ENCODE measurements around the gene TCEAL9. TPM values are rescaled to one million over a fixed set of nuclear protein-coding genes. Genes with fewer than 3 reads are reported as not detected.

TCEAL9 gene
- polyA plus RNA-seq, 1 experiment = 15.7 TPM

- TF ChIP-seq CTCF (IDR thresholded peaks at IDR 0.05; ENCODE audit: insufficient read depth, low read depth, low read length) = no peak
- ChIA-PET CTCF (no interaction called here), POLR2A (no interaction called here)
- Histone ChIP-seq H3K27me3 (ENCODE audit: control insufficient read depth, insufficient read depth, low read length) (no peaks in the 10 kb centered on the region), H3K36me3 (ENCODE audit: control insufficient read depth, insufficient read depth, low read length) (no peaks in the 10 kb centered on the region), H3K4me3 (ENCODE audit: low read depth, low read length) (peak overlapping the region; percentile 63)
- DNase-seq (ENCODE audit: low read depth) = peak; percentile 33
Measured at GRCh38 chrX:103404231-103405008, 48.1 kb downstream of the TCEAL9 start.

GRCh38 chrX:103405009-103405333, 48.7 kb downstream of the TCEAL9 start:
- Histone ChIP-seq H3K27me3 (ENCODE audit: control insufficient read depth, insufficient read depth, low read length) (no peaks in the 10 kb centered on the region), H3K36me3 (ENCODE audit: control insufficient read depth, insufficient read depth, low read length) (no peaks in the 10 kb centered on the region), H3K4me3 (ENCODE audit: low read depth, low read length) (peak overlapping the region; percentile 63)
- TF ChIP-seq CTCF (IDR thresholded peaks at IDR 0.05; ENCODE audit: insufficient read depth, low read depth, low read length) = no peak
- POLR2A ChIA-PET = no interaction called here
- no peak for DNase-seq (ENCODE audit: low read depth)
- CTCF ChIA-PET = no interaction called here

- no peak overlapping the region for H3K4me3 ChIP-seq (ENCODE audit: low read depth, low read length)
- H3K27me3 ChIP-seq (ENCODE audit: control insufficient read depth, insufficient read depth, low read length) = no peaks in the 10 kb centered on the region
- ChIA-PET CTCF (no interaction called here), POLR2A (no interaction called here)
- no peaks in the 10 kb centered on the region for H3K36me3 ChIP-seq (ENCODE audit: control insufficient read depth, insufficient read depth, low read length)
- no peak for TF ChIP-seq CTCF (IDR thresholded peaks at IDR 0.05; ENCODE audit: insufficient read depth, low read depth, low read length)
- DNase-seq (ENCODE audit: low read depth) = no peak
Measured at GRCh38 chrX:103406256-103406655, 50.0 kb downstream of the TCEAL9 start.

- no peak for TF ChIP-seq CTCF (IDR thresholded peaks at IDR 0.05; ENCODE audit: insufficient read depth, low read depth, low read length)
Measured at GRCh38 chrX:103407776-103408175, 51.5 kb downstream of the TCEAL9 start.

More at GRCh38 chrX:103407776-103408175, 51.5 kb downstream of the TCEAL9 start:
- no peak overlapping the region for H3K4me3 ChIP-seq (ENCODE audit: low read depth, low read length)
- H3K27me3 ChIP-seq (ENCODE audit: control insufficient read depth, insufficient read depth, low read length) = no peaks in the 10 kb centered on the region
- POLR2A ChIA-PET = no interaction called here
- DNase-seq (ENCODE audit: low read depth) = no peak
- CTCF ChIA-PET = no interaction called here
- H3K36me3 ChIP-seq (ENCODE audit: control insufficient read depth, insufficient read depth, low read length) = no peaks in the 10 kb centered on the region

Small RNAs within 50 kb of the gene (small RNA-seq; reads per million reads assigned to genes)
- gene Z92846.1 (ENCODE audit: insufficient read length, low read depth, low replicate concordance) = not detected

Other genes with a start within 250 kb of the TCEAL9 start
- 13.6 and 38.7 TPM in 2 replicates for gene BEX4, start 141.4 kb upstream of the TCEAL9 start, polyA plus RNA-seq (2011; rRNA removed)
- gene TCEAL8, start 101.4 kb upstream of the TCEAL9 start, polyA plus RNA-seq (2011; rRNA removed) = 26.7 and 76.1 TPM in 2 replicates
- not detected in 2 replicates for gene TCEAL5, start 79.8 kb upstream of the TCEAL9 start, polyA plus RNA-seq (2011; rRNA removed)
- gene BEX2, start 45.5 kb upstream of the TCEAL9 start, polyA plus RNA-seq (2011; rRNA removed) = 1.2 and 1.8 TPM in 2 replicates
- gene TCEAL7, start 26.3 kb upstream of the TCEAL9 start, polyA plus RNA-seq (2011; rRNA removed) = 5.5 and 10.2 TPM in 2 replicates
- gene BEX3, start 20.0 kb downstream of the TCEAL9 start, polyA plus RNA-seq (2011; rRNA removed) = 107 and 267 TPM in 2 replicates
- gene RAB40A, start 163.0 kb downstream of the TCEAL9 start, polyA plus RNA-seq (2011; rRNA removed) = 0.48 and 0.56 TPM in 2 replicates
- 28.6 and 44.1 TPM in 2 replicates for gene TCEAL4, start 229.0 kb downstream of the TCEAL9 start, polyA plus RNA-seq (2011; rRNA removed)